AG10803 (cell line): ENCODE results near the gene DNAH10.

ENCODE experiments used
- DNase-seq: peaks from one replicate; pipeline ENCODE4 v3.0.0; 2010; ENCODE audit warnings: low read depth
- H3K4me3 ChIP-seq: 2 replicates; pipeline ENCODE4 v1.5.1; 2011; ENCODE audit warnings: mild to moderate bottlenecking, low read length, control low read depth
- TF ChIP-seq, protein P1 (sequence below): conservative IDR thresholded peaks from 2 replicates; pipeline ENCODE4 v1.5.1; 2011; ENCODE audit warnings: mild to moderate bottlenecking, low read length, control low read depth, inconsistent platforms

Gene DNAH10

DNA sequence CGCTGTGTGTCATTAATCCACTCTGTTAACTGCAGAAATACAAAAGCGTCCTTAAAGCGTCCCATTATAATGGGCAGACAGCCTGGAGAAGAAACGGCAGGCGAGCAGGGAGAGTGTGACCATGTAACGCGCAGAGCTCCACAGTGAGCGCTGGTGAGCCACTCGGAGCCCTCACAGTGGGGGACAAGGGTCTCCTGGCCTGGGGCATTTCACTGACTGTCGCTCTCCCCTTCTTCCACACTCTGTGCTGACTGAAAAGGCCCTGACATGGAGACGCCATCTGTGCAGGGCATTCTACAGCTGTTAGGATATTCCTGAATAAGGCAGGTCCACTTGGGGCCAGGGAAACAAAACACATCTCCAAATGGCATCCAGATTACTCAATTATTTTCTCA, 186.3 kb downstream of the DNAH10 start:
- DNase-seq = no peak
- no peak overlapping the region for H3K4me3 ChIP-seq
- TF ChIP-seq, protein P1, sequence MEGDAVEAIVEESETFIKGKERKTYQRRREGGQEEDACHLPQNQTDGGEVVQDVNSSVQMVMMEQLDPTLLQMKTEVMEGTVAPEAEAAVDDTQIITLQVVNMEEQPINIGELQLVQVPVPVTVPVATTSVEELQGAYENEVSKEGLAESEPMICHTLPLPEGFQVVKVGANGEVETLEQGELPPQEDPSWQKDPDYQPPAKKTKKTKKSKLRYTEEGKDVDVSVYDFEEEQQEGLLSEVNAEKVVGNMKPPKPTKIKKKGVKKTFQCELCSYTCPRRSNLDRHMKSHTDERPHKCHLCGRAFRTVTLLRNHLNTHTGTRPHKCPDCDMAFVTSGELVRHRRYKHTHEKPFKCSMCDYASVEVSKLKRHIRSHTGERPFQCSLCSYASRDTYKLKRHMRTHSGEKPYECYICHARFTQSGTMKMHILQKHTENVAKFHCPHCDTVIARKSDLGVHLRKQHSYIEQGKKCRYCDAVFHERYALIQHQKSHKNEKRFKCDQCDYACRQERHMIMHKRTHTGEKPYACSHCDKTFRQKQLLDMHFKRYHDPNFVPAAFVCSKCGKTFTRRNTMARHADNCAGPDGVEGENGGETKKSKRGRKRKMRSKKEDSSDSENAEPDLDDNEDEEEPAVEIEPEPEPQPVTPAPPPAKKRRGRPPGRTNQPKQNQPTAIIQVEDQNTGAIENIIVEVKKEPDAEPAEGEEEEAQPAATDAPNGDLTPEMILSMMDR = no peak

GRCh38 chr12:123948796-123949769, 187.0 kb downstream of the DNAH10 start:
- H3K4me3 ChIP-seq = no peak overlapping the region
- TF ChIP-seq, protein P1 = no peak
- DNase-seq = no peak

GRCh38 chr12:123949770-123950165, 187.7 kb downstream of the DNAH10 start:
- TF ChIP-seq, protein P1 = no peak
- DNase-seq = no peak
- H3K4me3 ChIP-seq = no peak overlapping the region

- no peak overlapping the region for H3K4me3 ChIP-seq
- TF ChIP-seq, protein P1 = no peak
- no peak for DNase-seq
These were observed 188.6 kb downstream of the DNAH10 start for GRCh38 chr12:123950476-123951349.

DNA sequence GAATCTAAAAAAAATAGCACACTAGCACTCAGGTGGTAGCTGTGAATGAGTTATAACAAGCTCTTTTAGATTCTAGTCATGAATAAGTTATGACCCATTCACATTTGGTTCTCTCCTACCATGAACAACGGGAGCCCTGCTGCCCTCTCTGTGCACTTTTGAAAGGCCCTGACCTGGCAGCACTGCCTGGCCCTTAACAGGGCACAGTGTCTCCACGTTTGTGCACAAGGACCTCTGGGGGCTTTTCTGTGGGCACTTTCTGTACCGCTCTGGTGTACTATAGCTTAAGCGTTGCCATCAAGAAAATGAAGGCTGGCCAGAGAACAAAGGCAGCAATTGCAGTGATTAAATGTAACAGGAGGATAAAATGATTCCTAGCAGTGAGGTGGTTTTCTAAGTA, 189.4 kb downstream of the DNAH10 start:
- no peak for DNase-seq
- TF ChIP-seq, protein P1 = no peak
- no peak overlapping the region for H3K4me3 ChIP-seq

GRCh38 chr12:123952037-123952436, 189.9 kb downstream of the DNAH10 start:
- TF ChIP-seq, protein P1 = no peak
- DNase-seq = no peak
- no peak overlapping the region for H3K4me3 ChIP-seq
